Measurements from ENCODE around the gene PIK3R2.
"Not testable (repeated sequence)": the region's sequence is repeated elsewhere in the genome, so short reads cannot be mapped to it uniquely, and the experiment has no call there.

Gene PIK3R2
- total RNA-seq, result 0 to 0.68 (median 0.25) reads per million in 9 experiments

GRCh38 chr19:18152817-18153555 lies at the start of gene PIK3R2:
Gene PIK3R2 (plus strand): TSS chr19:18153163. CDS start chr19:18155880, 2,717 bp downstream.
- DNase-seq, result peak; percentile 100
- Mint-ChIP-seq H3K27ac (peak within 1 kb of the TSS; percentile 91 to 97), H3K4me1 (ENCODE audit: low read depth in 2 of 2) (peaks cover 37 to 51% of the 10 kb centered on the region in 2 donors), H3K36me3 (ENCODE audit: insufficient read depth) (peaks cover 40% of the 10 kb centered on the region), H3K9me3 (no peaks in the 10 kb centered on the region), H3K27me3 (no peaks in the 10 kb centered on the region), H3K4me3 (peak within 1 kb of the TSS; percentile 80 to 87)
- peak; percentile 81 for ATAC-seq (replicated peaks)

DNA sequence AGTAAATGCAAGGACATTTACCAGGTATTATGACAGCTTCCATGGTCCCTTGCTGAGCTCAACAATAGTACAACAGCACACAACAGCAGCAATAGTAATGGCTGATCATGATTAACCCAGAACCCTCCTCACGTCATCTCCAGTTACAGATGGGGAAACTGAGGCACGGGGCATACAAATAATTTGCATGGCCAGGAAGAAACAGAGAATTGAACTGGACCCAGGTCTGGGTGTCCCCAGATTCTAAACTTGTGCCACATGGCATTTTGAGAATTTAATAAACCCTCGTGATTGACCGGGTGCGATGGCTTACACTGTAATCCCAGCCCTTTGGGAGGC lies 48.2 kb upstream of the PIK3R2 start:
- DNase-seq (no peak), ATAC-seq (replicated peaks) (no peak)
- H3K4me1 Mint-ChIP-seq (ENCODE audit: low read depth in 2 of 2), result peaks cover 16 to 20% of the 10 kb centered on the region in 2 donors
- H3K4me3 Mint-ChIP-seq, result peak overlapping the region; percentile 65 to 76
- H3K27ac Mint-ChIP-seq, result peak overlapping the region in 1 of 2 donors; percentile 70
- H3K9me3 Mint-ChIP-seq, result no peaks in the 10 kb centered on the region
- H3K27me3 Mint-ChIP-seq, result no peaks in the 10 kb centered on the region
- H3K36me3 Mint-ChIP-seq (ENCODE audit: insufficient read depth), result peaks cover 8% of the 10 kb centered on the region

DNA sequence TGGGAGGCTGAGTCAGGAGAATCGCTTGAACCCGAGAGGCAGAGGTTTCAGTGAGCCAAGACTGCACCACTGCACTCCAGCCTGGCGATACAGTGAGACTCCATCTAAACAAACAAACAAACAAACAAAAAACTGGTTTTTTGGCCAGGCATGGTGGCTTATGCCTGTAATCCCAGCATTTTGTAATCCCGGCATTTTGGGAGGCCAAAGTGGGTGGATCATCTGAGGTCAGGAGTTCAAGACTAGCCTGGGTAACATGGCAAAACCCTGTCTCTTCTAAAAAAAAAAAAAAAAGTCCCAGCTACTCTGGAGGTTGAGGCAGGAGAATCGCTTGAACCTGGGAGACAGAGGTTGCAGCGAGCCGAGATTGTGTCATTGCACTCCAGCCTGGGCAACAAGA lies 47.7 kb upstream of the PIK3R2 start:
- not testable (repeated sequence) for H3K27me3 Mint-ChIP-seq; DNase-seq; H3K36me3 Mint-ChIP-seq (ENCODE audit: insufficient read depth); H3K9me3 Mint-ChIP-seq; ATAC-seq (replicated peaks); H3K27ac Mint-ChIP-seq
- Mint-ChIP-seq H3K4me1 (ENCODE audit: low read depth in 2 of 2) (peaks cover 16 to 18% of the 10 kb centered on the region in 2 donors), H3K4me3 (peak overlapping the region in 1 of 2 donors; percentile 10)

DNA sequence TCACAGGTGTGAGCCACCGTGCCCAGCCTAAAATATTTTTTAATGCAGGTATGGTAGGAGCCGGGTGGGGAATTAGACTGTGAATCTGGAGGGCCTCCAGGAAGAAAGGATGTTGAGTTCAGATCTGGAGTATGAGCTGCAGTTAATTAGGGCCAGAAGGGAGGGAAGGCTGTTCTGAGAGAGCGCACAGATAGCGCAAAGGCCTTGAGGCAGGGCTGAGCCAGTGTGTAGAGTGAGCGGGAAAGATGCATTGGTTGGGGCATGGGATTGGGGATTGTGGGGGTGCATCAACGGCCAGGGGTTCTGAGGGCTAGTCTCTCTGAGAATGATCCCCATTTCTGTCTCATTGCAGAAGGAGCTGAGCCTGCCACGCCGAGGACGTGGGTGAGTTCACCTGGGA lies 45.7 kb upstream of the PIK3R2 start:
- H3K4me1 Mint-ChIP-seq (ENCODE audit: low read depth in 2 of 2), result peaks cover 18% of the 10 kb centered on the region in 2 donors
- no peaks in the 10 kb centered on the region for H3K27me3 Mint-ChIP-seq
- no peak overlapping the region for H3K4me3 Mint-ChIP-seq
- peaks cover 6% of the 10 kb centered on the region for H3K36me3 Mint-ChIP-seq (ENCODE audit: insufficient read depth)
- DNase-seq, result no peak
- H3K27ac Mint-ChIP-seq, result no peak overlapping the region
- ATAC-seq (replicated peaks), result no peak
- H3K9me3 Mint-ChIP-seq, result no peaks in the 10 kb centered on the region

GRCh38 chr19:18108897-18109296 lies 44.1 kb upstream of the PIK3R2 start:
- peaks cover 19% of the 10 kb centered on the region in 2 donors for H3K4me1 Mint-ChIP-seq (ENCODE audit: low read depth in 2 of 2)
- no peaks in the 10 kb centered on the region for H3K9me3 Mint-ChIP-seq
- H3K36me3 Mint-ChIP-seq (ENCODE audit: insufficient read depth), result peaks cover 6% of the 10 kb centered on the region
- ATAC-seq (replicated peaks), result no peak
- peak overlapping the region; percentile 70 to 82 for H3K27ac Mint-ChIP-seq
- DNase-seq, result no peak
- peak overlapping the region; percentile 72 to 79 for H3K4me3 Mint-ChIP-seq
- no peaks in the 10 kb centered on the region for H3K27me3 Mint-ChIP-seq

DNA sequence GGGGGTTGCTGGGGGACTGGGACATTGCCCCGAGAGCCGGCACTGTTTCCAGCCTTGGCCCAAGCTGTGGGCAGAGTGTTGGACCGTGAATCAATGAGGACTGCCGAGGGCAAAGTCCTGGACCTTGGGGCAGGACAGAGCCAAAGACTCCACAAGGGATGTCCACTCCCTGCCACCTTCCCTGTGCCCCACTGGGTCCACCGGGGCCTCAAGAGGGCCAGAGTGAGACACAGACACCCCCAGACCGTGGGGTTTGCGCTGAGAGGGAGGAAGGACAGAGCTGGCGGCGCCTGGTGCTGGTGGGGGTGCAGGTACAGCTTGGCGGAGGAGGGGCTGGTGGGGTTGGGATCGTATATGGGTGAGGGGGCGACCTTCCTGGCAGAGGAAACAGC lies 43.6 kb upstream of the PIK3R2 start:
- H3K27ac Mint-ChIP-seq, result peak overlapping the region; percentile 70 to 82
- ATAC-seq (replicated peaks), result peak; percentile 4

DNA sequence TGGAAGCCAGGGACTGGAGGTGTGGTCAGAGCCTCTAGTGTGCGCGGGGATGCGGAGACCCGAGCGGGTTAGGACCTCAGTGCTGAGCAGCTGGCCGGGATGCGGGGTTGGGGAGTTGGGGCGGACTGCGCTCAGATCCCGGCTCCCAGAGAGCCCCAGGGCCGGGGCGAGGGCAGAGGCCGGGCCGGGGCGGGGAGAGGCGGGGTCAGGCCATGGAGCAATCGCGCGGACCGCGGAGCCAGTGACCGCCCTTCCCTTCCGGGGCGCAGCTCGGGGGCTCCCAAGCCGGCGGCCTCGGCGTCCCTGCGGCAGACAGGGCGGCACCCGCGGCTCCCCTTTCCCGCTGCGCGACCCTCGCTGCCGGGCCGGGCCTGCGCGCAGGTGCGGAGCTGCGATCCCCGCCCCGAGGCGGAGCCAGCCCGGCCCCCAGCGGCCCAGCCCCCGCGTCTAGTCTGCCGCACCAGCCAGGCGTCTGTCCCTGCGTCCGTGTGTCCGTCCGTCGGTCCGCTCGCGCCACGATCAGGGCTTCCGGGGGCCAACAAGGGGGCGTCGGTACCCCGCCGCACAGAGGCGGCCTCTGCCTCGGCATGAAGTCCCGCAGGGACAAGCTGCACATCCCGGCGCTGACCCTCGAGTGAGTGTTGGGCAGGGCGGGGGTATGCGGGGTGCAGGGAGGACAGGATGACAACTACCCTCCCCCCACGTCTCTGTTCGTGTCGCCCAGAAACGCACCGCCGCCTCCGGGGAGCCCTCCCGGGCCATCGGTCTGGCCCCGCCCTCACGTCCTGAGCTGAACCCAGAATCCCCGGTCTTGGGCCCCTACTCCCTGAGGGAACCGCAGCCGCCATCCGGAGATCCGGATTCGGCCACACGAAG lies 43.0 kb upstream of the PIK3R2 start:
- H3K36me3 Mint-ChIP-seq (ENCODE audit: insufficient read depth), result peaks cover 6% of the 10 kb centered on the region
- no peaks in the 10 kb centered on the region for H3K27me3 Mint-ChIP-seq
- DNase-seq (peak in 2 of 3 experiments; percentile 17 to 36), ATAC-seq (replicated peaks) (peak; percentile 73)
- H3K9me3 Mint-ChIP-seq, result no peaks in the 10 kb centered on the region
- peak overlapping the region; percentile 72 to 79 for H3K4me3 Mint-ChIP-seq
- peaks cover 15 to 19% of the 10 kb centered on the region in 2 donors for H3K4me1 Mint-ChIP-seq (ENCODE audit: low read depth in 2 of 2)
- peak overlapping the region; percentile 70 to 82 for H3K27ac Mint-ChIP-seq

More for the DNA sequence above, 43.6 kb upstream of the PIK3R2 start:
- no peak for DNase-seq
- Mint-ChIP-seq H3K27me3 (no peaks in the 10 kb centered on the region), H3K4me1 (ENCODE audit: low read depth in 2 of 2) (peaks cover 19% of the 10 kb centered on the region in 2 donors), H3K36me3 (ENCODE audit: insufficient read depth) (peaks cover 6% of the 10 kb centered on the region), H3K4me3 (peak overlapping the region; percentile 72 to 79), H3K9me3 (no peaks in the 10 kb centered on the region)

DNA sequence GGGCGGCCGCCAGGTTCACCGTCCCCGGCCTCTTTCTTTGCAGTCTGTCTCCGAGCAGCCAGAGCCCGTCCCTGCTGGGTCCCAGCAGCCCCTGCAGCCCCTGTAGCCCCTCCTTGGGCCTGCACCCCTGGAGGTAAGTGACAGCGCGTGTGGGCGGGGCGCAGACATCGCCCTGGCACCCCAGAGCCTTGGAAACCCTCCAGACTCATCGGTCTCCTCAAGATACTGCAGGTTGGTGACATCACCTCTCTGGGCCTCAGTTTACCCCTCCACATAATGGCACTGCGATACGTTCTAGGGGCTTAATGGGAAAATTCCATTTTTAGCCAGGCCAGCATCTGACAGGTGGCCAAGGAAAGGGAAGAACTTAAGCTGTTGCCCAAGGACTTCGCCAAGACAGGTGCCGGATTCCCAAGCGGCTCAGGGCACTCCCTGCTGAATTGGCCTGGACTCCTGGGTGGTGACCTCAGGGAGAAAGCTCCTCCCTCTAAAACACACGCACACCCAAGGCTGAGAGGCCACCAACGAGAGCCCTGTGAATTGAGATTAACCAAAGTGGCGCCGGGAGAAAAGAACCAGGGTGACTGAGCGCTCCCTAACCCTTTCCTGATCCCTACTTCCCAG lies 42.2 kb upstream of the PIK3R2 start:
- Mint-ChIP-seq H3K27ac (peak overlapping the region in 1 of 2 donors; percentile 54), H3K9me3 (no peaks in the 10 kb centered on the region)
- peak; percentile 15 for ATAC-seq (replicated peaks)

DNA sequence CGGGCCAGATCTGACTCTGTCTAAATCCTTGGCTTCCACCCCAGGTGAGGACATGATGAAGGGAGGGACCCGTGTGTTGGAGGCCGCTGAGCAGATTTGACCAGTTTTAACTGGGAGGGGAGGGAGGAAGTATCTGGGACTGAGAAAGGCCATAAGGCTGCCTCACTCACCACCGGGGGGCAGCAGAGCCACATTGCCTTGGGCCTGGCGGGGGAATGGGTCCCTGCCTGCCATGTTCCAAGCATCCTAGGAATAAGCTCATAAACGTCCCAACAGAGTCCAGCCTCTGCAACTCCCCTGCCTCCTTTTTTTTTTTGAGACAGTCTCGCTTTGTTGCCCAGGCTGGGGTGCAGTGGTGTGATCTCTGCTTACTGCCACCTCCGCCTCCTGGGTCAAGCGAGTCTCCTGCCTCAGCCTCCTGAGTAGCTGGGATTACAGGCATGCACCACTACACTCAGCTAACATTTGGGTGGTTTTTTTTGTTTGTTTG lies 39.9 kb upstream of the PIK3R2 start:
- Mint-ChIP-seq H3K36me3 (ENCODE audit: insufficient read depth) (peaks cover 14% of the 10 kb centered on the region), H3K4me3 (no peak overlapping the region), H3K27me3 (no peaks in the 10 kb centered on the region), H3K27ac (no peak overlapping the region), H3K9me3 (no peaks in the 10 kb centered on the region), H3K4me1 (ENCODE audit: low read depth in 2 of 2) (peaks cover 20 to 29% of the 10 kb centered on the region in 2 donors)
- DNase-seq, result peak; percentile 64 to 71 (median 67)
- peak; percentile 27 for ATAC-seq (replicated peaks)

More for the DNA sequence above, 42.2 kb upstream of the PIK3R2 start:
- Mint-ChIP-seq H3K27me3 (no peaks in the 10 kb centered on the region), H3K36me3 (ENCODE audit: insufficient read depth) (peaks cover 9% of the 10 kb centered on the region), H3K4me3 (peak overlapping the region; percentile 58 to 65), H3K4me1 (ENCODE audit: low read depth in 2 of 2) (peaks cover 15 to 23% of the 10 kb centered on the region in 2 donors)
- DNase-seq, result no peak

GRCh38 chr19:18113827-18114226 lies 39.1 kb upstream of the PIK3R2 start:
- Mint-ChIP-seq H3K4me1 (ENCODE audit: low read depth in 2 of 2) (peaks cover 23 to 35% of the 10 kb centered on the region in 2 donors), H3K27ac (no peak overlapping the region), H3K36me3 (ENCODE audit: insufficient read depth) (peaks cover 14% of the 10 kb centered on the region)

DNA sequence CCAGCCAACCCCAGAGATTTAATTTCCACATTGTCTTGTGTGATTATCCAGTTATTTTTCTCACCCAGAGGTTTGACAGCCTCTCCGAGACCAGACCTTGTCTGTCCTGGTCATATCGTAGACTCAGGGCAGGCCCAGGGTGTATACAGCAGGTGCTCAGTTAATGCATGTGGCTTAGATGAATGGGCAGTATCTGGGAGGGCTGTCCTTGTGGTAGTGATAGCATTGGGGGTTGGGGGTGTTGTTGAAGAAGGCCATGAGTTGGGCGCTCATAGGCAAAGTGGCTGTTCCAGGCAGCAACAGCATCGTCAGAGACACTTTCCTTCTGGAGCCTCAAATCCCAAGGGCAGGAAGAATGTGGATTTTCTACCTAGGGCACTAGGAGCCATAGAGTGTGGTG lies 38.5 kb upstream of the PIK3R2 start:
- H3K4me3 Mint-ChIP-seq, result no peak overlapping the region
- peaks cover 14% of the 10 kb centered on the region for H3K36me3 Mint-ChIP-seq (ENCODE audit: insufficient read depth)
- H3K27ac Mint-ChIP-seq, result no peak overlapping the region
- H3K9me3 Mint-ChIP-seq, result no peaks in the 10 kb centered on the region
- peaks cover 23 to 37% of the 10 kb centered on the region in 2 donors for H3K4me1 Mint-ChIP-seq (ENCODE audit: low read depth in 2 of 2)
- ATAC-seq (replicated peaks) (no peak), DNase-seq (no peak)
- no peaks in the 10 kb centered on the region for H3K27me3 Mint-ChIP-seq

More at GRCh38 chr19:18113827-18114226, 39.1 kb upstream of the PIK3R2 start:
- DNase-seq, result no peak
- no peak for ATAC-seq (replicated peaks)
- Mint-ChIP-seq H3K4me3 (no peak overlapping the region), H3K9me3 (no peaks in the 10 kb centered on the region), H3K27me3 (no peaks in the 10 kb centered on the region)

DNA sequence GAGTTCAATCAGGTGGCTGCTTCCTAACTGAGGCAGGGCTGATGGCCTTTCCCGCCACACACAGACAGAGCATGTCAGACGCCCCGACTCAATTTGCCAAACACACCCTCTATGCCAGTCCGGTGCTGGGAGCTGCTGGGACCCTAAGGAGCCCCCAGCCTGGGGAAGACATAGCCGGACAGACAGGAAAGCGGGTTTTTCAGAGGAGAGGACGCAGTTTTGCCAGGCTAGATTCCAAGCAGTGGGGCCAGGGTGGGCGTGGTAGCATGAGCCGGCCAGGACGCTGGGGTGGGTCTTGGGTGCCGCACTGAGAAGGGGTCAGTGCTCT lies 35.6 kb upstream of the PIK3R2 start:
- Mint-ChIP-seq H3K4me3 (peak overlapping the region; percentile 80 to 92), H3K36me3 (ENCODE audit: insufficient read depth) (peaks cover 25% of the 10 kb centered on the region), H3K27me3 (no peaks in the 10 kb centered on the region), H3K27ac (peak overlapping the region; percentile 90 to 91), H3K9me3 (no peaks in the 10 kb centered on the region), H3K4me1 (ENCODE audit: low read depth in 2 of 2) (peaks cover 29 to 43% of the 10 kb centered on the region in 2 donors)
- ATAC-seq (replicated peaks), result no peak
- DNase-seq, result no peak

All from effector memory CD8-positive, alpha-beta T cell (primary cell).